GM19240 (cell line): ENCODE data around the gene ARPP21.

Experiments
- DNase-seq: peaks from one replicate; pipeline ENCODE4 v3.0.0; 2011; ENCODE audit warnings: low spot score; ENCODE audit not compliant: insufficient read length

Gene ARPP21

DNA sequence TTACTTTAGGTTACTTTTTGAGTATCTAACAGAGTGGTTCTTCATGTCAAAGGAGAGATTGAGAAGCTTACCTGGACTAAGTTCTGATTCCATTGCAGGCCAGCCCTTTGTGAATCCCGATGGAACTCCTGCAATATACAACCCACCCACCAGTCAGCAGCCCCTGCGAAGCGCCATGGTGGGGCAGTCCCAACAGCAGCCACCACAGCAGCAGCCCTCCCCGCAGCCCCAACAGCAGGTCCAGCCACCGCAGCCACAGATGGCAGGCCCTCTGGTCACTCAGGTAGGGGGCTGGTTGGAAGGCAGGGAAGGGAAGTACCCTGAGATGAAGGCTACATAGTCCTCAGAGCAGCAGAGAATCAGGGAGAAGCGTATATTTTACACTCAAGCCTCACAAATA, 97.8 kb downstream of the ARPP21 start:
- DNase-seq: no peak

- DNase-seq: no peak
Measured at GRCh38 chr3:35737527-35737926, 98.2 kb downstream of the ARPP21 start.

DNA sequence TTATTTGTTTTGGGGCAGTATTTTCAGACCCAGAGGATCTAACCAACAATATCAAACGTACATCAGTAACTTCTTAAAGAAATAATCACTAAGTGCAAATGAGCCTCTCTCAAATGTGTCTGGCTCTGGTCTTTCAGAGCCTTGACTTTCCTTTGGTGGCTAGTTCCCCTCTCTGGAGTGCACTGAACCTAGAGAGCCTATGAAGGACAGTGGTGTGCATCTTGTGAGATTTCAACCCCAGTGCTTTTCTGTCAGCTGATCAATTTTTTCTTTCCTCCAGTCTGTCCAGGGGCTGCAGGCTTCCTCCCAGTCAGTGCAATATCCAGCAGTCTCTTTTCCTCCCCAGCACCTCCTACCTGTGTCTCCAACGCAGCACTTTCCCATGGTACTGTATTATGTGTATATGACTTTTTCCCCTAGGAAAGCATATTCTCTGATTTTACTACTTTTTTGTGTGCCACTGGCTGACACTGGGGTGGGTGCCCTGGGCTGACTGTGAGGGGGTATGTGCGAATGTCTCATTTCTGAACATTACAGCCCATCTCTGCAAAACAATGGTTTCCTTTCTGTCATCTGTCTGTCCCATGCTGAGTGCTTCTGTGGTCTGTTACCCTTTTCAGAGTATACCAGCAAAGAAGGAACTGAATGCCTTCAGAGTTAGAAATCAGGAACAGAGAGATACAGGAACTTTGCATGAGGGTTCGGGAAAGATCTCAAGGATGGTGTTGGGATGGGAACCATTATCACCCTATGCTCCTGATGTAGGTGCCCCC, 98.8 kb downstream of the ARPP21 start:
- DNase-seq: no peak

DNA sequence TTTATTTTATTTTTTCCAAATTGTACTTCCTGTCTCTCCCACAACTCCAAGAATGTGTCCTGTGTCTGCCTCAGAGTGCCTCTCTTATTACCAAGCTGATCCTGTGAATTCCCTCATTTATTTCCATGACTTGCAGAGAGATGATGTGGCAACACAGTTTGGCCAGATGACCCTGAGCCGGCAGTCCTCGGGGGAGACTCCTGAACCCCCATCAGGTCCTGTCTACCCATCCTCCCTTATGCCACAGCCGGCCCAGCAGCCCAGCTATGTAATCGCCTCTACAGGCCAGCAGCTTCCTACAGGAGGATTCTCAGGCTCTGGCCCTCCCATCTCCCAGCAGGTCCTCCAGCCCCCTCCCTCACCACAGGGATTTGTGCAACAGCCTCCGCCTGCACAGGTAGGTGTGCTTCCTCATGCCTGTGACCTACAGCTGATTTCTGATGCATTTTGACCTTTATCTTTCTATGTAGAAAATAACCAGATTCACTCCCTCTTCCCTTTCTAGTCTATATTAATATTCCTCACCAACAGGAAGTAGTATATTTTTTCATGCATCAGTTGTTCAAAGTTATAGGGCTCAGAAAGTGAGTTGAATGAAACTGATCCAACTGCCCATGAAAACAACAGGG, 100.0 kb downstream of the ARPP21 start:
- no peak for DNase-seq

DNA sequence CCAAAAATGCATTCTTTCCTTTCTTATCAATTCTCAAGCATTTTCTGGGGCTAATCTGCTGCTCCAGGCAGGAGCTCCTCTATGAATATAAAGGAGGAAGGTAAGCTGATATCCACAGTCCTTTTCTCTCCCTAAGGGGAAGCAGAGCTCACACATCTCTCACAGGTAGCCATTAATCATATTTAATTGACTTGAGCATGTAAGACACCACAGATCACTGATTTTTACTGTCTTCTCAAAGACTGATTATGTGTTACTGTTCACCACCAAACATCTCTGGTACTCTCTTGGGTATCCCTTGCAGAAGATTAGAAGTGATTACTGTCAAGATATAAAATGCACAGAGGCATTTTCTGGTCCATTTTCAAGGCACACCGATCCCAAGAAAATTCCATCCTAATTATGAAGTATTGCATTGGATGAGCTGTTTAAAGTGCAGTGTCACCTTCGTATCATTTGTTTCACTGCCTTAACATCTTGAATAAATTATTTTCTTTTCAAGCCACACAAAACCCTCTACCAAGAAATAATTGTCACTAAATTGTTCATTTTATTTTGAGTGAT, 100.7 kb downstream of the ARPP21 start:
- no peak for DNase-seq

DNA sequence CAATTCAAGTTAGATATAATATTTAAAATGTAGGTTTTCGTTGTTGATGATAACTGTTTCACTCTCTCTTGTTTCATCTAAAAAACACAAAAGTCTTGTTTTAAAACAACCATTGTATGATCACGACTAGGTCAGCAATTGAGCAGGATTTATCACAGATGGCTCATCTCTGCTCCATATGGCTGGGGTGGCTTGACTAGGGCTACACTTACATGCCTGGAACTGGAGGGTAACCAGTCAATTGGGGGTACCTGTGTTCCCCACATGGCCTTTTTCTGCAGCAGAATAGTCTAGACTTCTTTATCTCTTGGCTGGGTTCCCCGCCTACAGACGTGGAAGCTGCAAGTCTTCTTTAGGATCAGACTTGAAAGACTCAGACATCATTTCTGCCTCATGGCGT, 103.9 kb downstream of the ARPP21 start:
- no peak for DNase-seq

- DNase-seq: no peak
Measured at GRCh38 chr3:35744419-35744818, 105.1 kb downstream of the ARPP21 start.

GRCh38 chr3:35745351-35745750, 106.0 kb downstream of the ARPP21 start:
- DNase-seq: no peak

DNA sequence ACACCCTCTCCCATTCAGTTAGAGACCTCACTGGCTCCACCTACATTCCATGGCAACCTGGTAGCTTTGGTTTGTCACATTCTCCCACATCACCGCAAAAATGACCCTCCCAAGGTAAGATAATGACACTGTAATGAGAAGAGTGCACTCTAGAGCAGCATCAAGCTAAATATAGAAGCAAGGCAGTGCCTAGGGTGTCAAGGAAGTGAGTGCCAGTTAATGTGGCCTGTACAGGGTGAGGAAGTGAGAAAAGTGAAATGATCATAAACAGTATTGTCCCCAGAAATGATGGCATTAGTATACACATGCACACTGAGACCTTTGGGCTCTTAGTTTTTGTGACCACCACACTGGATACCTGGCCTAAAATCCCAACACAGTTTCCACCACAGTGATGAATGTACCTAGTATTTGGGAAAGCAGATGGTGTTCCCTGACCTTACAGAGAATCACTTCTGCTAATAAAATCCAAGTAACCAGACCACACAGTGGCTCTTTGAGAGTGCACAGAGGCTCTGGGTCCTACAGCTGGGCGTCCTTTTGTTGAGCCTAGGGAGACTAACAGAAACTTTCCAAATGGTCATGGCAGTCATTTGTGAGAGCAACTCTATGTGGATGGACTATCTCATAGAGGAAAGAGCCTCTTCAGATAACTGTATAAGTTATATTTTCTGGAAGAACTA, 106.6 kb downstream of the ARPP21 start:
- DNase-seq: no peak

- DNase-seq: no peak
Measured at GRCh38 chr3:35746492-35746891, 107.2 kb downstream of the ARPP21 start.

DNA sequence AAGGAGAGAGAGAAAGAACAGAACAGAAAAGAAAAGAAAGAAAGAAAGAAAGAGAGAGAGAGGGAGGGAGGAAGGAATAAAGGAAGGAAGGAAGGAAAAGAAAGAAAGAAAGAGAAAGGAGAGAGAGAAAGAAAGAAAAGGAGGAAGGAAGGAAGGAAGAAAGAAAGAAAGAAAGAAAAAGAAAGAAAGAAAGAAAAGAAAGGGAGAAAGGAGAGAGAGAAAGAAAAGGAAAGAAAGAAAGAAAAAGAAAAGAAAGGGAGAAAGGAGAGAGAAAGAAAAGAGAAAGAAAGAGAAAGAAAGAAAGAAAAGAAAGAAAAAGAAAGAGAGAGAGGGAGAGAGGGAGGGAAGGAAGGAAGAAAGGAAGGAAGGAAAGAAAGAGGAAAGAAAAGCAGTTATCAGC, 108.8 kb downstream of the ARPP21 start:
- DNase-seq: no peak

DNA sequence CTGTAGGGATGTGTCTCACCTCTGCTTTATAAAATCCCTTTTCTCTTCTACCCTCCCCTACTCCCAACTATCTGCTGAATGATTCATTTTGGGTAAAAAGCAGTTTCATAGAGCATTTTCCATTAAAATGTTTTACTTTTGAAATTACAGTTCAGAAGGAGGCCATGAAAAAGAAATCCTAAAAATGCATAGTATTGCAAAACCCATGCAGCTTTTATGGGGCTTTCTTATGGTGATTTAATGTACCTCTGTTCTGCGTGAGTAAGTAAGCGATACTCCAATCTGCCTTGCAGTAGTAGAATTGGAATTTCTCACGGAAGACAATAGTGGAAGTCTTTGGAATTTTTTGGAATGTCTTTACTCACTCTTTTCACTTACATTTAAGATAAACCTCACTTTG, 111.9 kb downstream of the ARPP21 start:
- no peak for DNase-seq

DNA sequence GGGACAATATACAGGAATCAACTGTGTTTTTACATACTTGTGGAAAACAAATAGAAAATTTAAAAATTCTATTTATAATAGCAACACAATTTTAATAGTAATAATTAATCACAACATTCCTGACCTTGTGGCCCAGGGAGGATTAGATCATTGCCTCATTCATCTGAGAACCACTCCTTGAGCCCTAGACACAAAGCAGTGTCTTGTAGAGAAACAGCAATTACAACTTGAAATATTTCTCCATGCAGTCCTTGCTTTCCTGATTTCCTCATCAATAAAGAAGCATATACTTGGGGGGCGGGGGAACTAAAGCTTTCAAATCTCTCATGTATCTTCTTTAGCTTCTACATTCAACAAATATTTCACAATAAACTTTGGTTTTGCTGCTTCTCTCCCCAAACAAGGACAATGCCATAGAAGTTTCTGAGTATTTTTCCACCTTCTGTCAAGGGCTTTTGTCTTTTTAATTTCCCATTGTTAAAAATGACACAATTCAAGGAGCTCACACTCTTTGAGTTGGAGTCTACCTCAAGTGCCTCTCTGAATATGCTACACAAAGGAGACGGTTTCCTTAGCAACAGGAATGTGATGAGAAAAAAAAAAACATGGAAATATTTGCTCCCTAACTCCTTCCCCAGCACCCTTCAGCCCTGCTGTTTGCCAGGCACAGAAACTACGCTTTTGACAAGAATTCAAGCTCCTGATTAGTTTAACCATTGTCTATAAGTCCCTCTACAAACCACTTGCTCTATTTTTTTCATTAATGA, 118.8 kb downstream of the ARPP21 start:
- DNase-seq: no peak

GRCh38 chr3:35760146-35760545, 120.8 kb downstream of the ARPP21 start:
- no peak for DNase-seq

DNA sequence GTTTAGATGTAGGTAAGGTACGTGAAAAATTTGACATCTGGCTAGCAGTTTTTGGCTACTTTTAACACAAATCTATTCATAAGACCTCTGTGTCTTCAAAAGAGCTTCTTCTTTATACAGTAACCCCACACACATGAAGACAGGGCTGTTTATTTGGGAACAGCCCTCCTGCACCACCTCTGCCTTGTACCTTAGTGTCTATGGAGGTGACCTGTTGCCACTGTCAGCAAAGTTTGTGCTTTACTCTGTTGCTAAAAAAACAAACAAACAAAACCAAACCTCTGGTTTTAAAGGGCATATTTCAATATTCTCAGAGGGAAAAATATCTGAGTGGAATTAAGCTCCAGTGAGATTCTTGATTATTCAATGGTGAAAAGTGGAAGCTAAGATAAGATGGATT, 122.0 kb downstream of the ARPP21 start:
- no peak for DNase-seq

GRCh38 chr3:35772381-35773015, 133.2 kb downstream of the ARPP21 start:
- no peak for DNase-seq

DNA sequence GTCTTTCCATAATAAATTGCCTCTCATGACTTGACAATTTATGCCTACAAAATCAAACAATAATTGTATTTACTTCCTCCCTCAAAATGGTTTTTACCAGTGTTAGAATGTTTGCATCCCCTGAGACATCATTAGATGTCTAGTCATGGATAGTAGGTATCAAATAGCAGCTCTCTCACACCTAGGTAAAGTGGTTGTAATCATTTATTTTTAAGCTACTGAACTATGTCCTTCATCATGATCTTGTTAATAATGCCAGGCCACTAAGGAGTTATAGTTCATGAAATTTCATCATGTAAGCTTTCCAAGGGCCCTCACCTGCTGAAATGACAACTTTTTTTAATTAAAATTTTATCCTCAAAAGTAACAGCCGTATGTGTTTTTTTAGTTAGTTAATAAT, 134.1 kb downstream of the ARPP21 start:
- DNase-seq: no peak

GRCh38 chr3:35776346-35776745, 137.0 kb downstream of the ARPP21 start:
- DNase-seq: no peak

- no peak for DNase-seq
Measured at GRCh38 chr3:35777065-35777464, 137.7 kb downstream of the ARPP21 start.

DNA sequence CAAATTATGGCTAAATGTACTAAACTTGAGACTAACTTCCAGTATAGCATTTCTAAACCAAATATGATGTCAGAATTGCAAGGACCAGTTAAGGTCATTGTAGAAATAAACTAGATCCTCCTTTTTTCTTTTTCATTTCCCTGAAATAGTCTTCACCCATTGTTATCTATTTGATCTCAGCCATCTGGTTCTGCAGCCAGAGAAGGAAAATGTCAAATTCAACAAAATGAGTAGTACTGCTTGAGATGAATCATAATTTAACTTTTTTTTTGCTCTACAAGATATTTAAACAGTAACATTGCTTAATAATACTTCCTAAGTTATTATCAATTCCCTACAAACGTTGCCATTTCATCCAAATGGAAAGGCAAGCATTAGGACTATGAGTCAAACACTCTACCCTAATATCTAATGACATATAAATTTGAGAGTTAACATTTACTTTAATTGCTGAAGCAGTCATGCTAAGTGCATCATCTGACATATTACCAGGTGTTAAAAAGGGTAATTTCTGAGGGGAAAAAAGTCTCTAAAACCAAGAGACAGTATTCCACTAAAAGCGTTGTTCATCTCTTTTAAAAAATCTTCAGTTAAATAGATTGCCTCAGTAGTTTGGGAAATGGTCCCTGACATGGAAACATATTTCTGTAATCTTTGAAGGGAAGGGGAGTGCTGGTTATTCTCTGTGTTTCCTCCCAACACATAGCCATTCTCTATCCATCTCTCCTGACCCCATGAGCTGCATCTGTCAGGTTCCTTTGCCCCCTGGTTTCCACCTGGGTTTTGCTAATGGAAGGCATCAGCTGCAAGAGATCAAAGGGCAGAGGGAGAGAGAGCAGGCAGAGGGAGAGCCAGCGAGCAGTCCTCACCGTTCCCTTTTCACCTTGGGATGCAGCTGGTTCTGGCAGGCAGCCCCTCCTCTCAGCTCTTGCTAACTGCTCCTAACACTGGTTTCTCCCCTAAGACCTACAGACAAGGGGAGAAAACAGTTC, 138.5 kb downstream of the ARPP21 start:
- DNase-seq: no peak
